BLaER1 (cell line): ENCODE measurements around the gene USP31.
A peak's percentile ranks its signal among the peaks of the same experiment; 100 is the strongest.

Experiments
- H3K27ac ChIP-seq: shearing (Covaris generic); formaldehyde crosslinking; 2 replicates; pipeline ENCODE4 v1.8.1; 2022
- H3K27me3 ChIP-seq: shearing (Covaris generic); formaldehyde crosslinking; 2 replicates; pipeline ENCODE4 v1.8.1; 2022
- H3K36me3 ChIP-seq: shearing (Covaris generic); formaldehyde crosslinking; 2 replicates; pipeline ENCODE4 v1.8.1; 2022
- H3K4me1 ChIP-seq: shearing (Covaris generic); formaldehyde crosslinking; 2 replicates; pipeline ENCODE4 v1.8.1; 2022
- H3K4me2 ChIP-seq: shearing (Covaris generic); formaldehyde crosslinking; 2 replicates; pipeline ENCODE4 v1.8.1; 2022
- H3K4me3 ChIP-seq: shearing (Covaris generic); formaldehyde crosslinking; 2 replicates; pipeline ENCODE4 v1.8.1; 2022
- H3K9ac ChIP-seq: shearing (Covaris generic); formaldehyde crosslinking; 2 replicates; pipeline ENCODE4 v1.8.1; 2022
- H3K9me3 ChIP-seq: shearing (Covaris generic); formaldehyde crosslinking; 2 replicates; pipeline ENCODE4 v1.8.1; 2022
- H4K20me1 ChIP-seq: shearing (Covaris generic); formaldehyde crosslinking; 2 replicates; pipeline ENCODE4 v1.8.1; 2022
- Cebpa-rat ChIP-seq: shearing (Covaris generic); IDR thresholded peaks from 2 replicates; pipeline ENCODE4 v1.8.1; 2022

The USP31 gene

GRCh38 chr16:23059433-23059832 is 89.8 kb downstream of the USP31 start:
- no peaks in the 10 kb centered on the region for H3K27me3 ChIP-seq
- no peaks in the 10 kb centered on the region for H3K36me3 ChIP-seq
- H3K4me3 ChIP-seq = no peak overlapping the region
- no peak overlapping the region for H3K9ac ChIP-seq
- peaks cover 12% of the 10 kb centered on the region for H3K4me1 ChIP-seq
- no peak for TF ChIP-seq Cebpa-rat
- no peaks in the 10 kb centered on the region for H4K20me1 ChIP-seq
- H3K9me3 ChIP-seq = no peaks in the 10 kb centered on the region
- H3K4me2 ChIP-seq = no peak overlapping the region
- no peak overlapping the region for H3K27ac ChIP-seq

GRCh38 chr16:23058576-23058975 is 90.7 kb downstream of the USP31 start:
- Histone ChIP-seq H3K27ac (no peak overlapping the region), H3K4me1 (peaks cover 12% of the 10 kb centered on the region), H3K36me3 (no peaks in the 10 kb centered on the region), H3K27me3 (no peaks in the 10 kb centered on the region), H3K9me3 (no peaks in the 10 kb centered on the region), H3K9ac (no peak overlapping the region), H3K4me3 (no peak overlapping the region), H4K20me1 (no peaks in the 10 kb centered on the region), H3K4me2 (no peak overlapping the region)
- TF ChIP-seq Cebpa-rat = no peak

DNA sequence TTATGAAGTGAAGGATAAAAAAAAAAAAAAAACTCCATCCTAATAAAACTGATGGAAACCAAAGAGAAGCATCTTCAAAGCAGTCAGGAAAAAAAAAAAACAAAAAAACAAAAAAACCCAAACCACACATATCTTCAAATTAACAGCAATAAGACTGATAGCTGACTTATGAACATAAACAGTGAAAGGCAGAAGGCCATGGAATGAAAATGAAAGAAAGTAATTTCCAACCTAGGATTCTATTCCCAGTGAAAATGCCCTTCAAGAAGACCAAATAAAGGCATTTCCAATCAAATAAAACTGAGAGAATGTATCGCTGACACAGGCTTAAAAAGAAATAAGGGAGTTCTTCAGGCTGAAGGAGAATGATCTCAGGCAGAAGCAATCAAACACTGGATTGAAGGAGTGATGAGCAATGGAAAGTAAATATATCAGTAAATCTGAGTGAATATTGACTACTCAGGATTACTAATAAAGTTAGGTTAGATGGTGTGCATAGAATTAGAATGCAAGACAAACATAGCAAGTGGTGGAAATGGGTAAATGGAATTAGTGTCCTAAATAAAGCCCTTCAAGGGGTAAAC is 92.1 kb downstream of the USP31 start:
- no peak for TF ChIP-seq Cebpa-rat
- H3K27me3 ChIP-seq = no peaks in the 10 kb centered on the region

GRCh38 chr16:23055481-23055880 is 93.8 kb downstream of the USP31 start:
- Histone ChIP-seq H3K4me2 (no peak overlapping the region), H3K27me3 (no peaks in the 10 kb centered on the region), H3K4me1 (0 out of 2 replicates have a peak, but pooled peaks cover 6% of the 10 kb centered on the region), H3K4me3 (no peak overlapping the region), H4K20me1 (no peaks in the 10 kb centered on the region), H3K9me3 (no peaks in the 10 kb centered on the region), H3K27ac (no peak overlapping the region), H3K9ac (no peak overlapping the region), H3K36me3 (no peaks in the 10 kb centered on the region)
- no peak for TF ChIP-seq Cebpa-rat

More for the DNA sequence above, 92.1 kb downstream of the USP31 start:
- H3K4me3 ChIP-seq = no peak overlapping the region
- 0 out of 2 replicates have a peak, but pooled peaks cover 6% of the 10 kb centered on the region for H3K4me1 ChIP-seq
- H3K9me3 ChIP-seq = no peaks in the 10 kb centered on the region
- no peak overlapping the region for H3K4me2 ChIP-seq
- H4K20me1 ChIP-seq = no peaks in the 10 kb centered on the region
- H3K27ac ChIP-seq = no peak overlapping the region
- H3K9ac ChIP-seq = no peak overlapping the region
- H3K36me3 ChIP-seq = no peaks in the 10 kb centered on the region

- Histone ChIP-seq H3K36me3 (no peaks in the 10 kb centered on the region), H3K4me1 (0 out of 2 replicates have a peak, but pooled peaks cover 6% of the 10 kb centered on the region), H3K9me3 (no peaks in the 10 kb centered on the region), H4K20me1 (no peaks in the 10 kb centered on the region), H3K4me3 (no peak overlapping the region), H3K4me2 (no peak overlapping the region), H3K27me3 (no peaks in the 10 kb centered on the region), H3K27ac (no peak overlapping the region), H3K9ac (no peak overlapping the region)
- TF ChIP-seq Cebpa-rat = no peak
Observed at GRCh38 chr16:23052908-23053580, 96.2 kb downstream of the USP31 start.

- Histone ChIP-seq H3K4me3 (no peak overlapping the region), H3K27ac (no peak overlapping the region), H3K27me3 (no peaks in the 10 kb centered on the region), H3K4me1 (0 out of 2 replicates have a peak, but pooled peaks cover 6% of the 10 kb centered on the region), H3K9me3 (no peaks in the 10 kb centered on the region), H3K9ac (no peak overlapping the region), H3K4me2 (no peak overlapping the region), H4K20me1 (no peaks in the 10 kb centered on the region), H3K36me3 (no peaks in the 10 kb centered on the region)
- no peak for TF ChIP-seq Cebpa-rat
Observed at GRCh38 chr16:23052221-23052620, 97.0 kb downstream of the USP31 start.

DNA sequence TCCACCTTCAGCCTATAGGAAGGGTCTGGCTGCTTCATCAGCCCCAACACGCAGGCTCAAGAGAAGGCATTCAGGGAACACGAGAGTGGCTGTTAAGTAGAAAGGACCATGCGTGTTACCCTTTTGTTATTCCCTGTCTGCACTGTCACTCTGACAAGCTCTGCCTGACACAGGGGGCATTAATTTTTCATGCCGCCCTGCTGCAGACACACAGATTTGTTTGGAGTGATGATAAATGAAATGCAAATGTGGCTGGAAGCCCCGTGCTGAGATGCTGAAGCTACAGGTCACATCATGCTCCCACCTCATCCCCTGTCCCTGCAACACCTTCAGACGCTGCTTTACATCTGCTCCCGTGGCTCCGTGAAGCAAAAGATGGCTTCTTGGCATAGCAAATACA is 97.7 kb downstream of the USP31 start:
- Histone ChIP-seq H3K36me3 (no peaks in the 10 kb centered on the region), H4K20me1 (no peaks in the 10 kb centered on the region), H3K4me2 (no peak overlapping the region), H3K4me3 (no peak overlapping the region), H3K9me3 (no peaks in the 10 kb centered on the region), H3K4me1 (0 out of 2 replicates have a peak, but pooled peaks cover 6% of the 10 kb centered on the region), H3K27me3 (no peaks in the 10 kb centered on the region), H3K9ac (no peak overlapping the region), H3K27ac (no peak overlapping the region)
- TF ChIP-seq Cebpa-rat = no peak

DNA sequence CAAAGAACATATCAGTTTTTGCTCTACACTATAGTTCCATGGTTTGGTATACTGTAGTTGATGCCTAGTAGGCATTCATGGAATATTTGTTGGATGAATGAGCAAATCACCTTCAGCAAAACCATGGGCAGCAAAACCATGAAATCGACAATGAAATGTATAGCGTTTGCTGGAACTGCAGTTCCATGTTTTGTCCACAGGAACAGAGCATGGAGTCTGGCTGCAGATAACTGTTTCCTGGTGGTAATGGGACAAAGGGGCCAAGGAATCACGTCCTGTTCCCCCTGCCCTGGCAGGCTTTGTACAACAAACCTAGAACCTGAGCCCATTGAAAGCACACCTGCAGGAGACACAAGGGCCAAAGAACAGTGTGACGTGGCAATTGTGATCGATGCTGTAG is 101.1 kb downstream of the USP31 start:
- Histone ChIP-seq H4K20me1 (no peaks in the 10 kb centered on the region), H3K27ac (no peak overlapping the region), H3K4me2 (no peak overlapping the region), H3K9me3 (peaks cover 7% of the 10 kb centered on the region), H3K36me3 (no peaks in the 10 kb centered on the region), H3K9ac (no peak overlapping the region), H3K4me3 (no peak overlapping the region), H3K4me1 (0 out of 2 replicates have a peak, but pooled peaks cover 2% of the 10 kb centered on the region), H3K27me3 (no peaks in the 10 kb centered on the region)
- no peak for TF ChIP-seq Cebpa-rat

- Histone ChIP-seq H3K9ac (no peak overlapping the region), H3K4me2 (no peak overlapping the region)
Observed at GRCh38 chr16:23045025-23045424, 104.2 kb downstream of the USP31 start.

DNA sequence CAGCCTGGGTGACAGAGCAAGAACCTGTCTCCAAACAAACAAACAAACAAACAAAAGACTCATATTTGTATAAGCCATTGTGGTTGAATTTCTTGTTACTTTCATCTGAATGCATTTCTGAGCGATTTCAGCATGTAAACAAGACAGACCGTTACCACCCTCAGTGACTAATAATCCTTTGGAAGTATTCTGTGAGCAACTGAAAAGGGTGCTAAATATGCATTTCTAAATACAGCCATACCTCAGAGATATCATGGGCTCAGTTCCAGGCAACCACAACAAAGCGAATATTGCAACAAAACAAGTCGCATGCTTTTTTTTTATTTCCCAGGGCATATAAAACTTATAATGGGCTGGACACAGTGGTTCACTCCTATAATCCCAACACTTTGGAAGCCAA is 109.0 kb downstream of the USP31 start:
- no peak for TF ChIP-seq Cebpa-rat
- H4K20me1 ChIP-seq = no peaks in the 10 kb centered on the region
- H3K4me3 ChIP-seq = no peak overlapping the region
- no peak overlapping the region for H3K9ac ChIP-seq
- no peaks in the 10 kb centered on the region for H3K27me3 ChIP-seq
- no peak overlapping the region for H3K27ac ChIP-seq
- H3K9me3 ChIP-seq = peaks cover 7% of the 10 kb centered on the region
- peaks cover 13% of the 10 kb centered on the region for H3K4me1 ChIP-seq
- H3K36me3 ChIP-seq = no peaks in the 10 kb centered on the region
- H3K4me2 ChIP-seq = peak overlapping the region; percentile 14; the same call in 1 of the 2 replicates

More at GRCh38 chr16:23045025-23045424, 104.2 kb downstream of the USP31 start:
- peaks cover 10% of the 10 kb centered on the region for H3K4me1 ChIP-seq
- TF ChIP-seq Cebpa-rat = no peak
- H3K9me3 ChIP-seq = peaks cover 7% of the 10 kb centered on the region
- H3K36me3 ChIP-seq = no peaks in the 10 kb centered on the region
- no peak overlapping the region for H3K27ac ChIP-seq
- no peak overlapping the region for H3K4me3 ChIP-seq
- no peaks in the 10 kb centered on the region for H3K27me3 ChIP-seq
- no peaks in the 10 kb centered on the region for H4K20me1 ChIP-seq
